Testis (tissue), 2 donors: ENCODE data around the gene CDON.

Experiments
- CTCF ChIP-seq, 3 experiments: fragments of 450-650 bp in 2 of 3; fragments of 200-600 bp in 1 of 3; sonication (generic) in 1 of 3; IDR thresholded peaks; one replicate each; pipeline ENCODE4 v1.5.1; 2016 to 2019; ENCODE audit warnings: antibody characterized with exemption in 3 of 3, mild to moderate bottlenecking in 2 of 3, moderate library complexity in 1 of 3
- POLR2A ChIP-seq: fragments of 450-650 bp; IDR thresholded peaks from one replicate; pipeline ENCODE4 v1.6.1; 2017; ENCODE audit warnings: antibody characterized with exemption, mild to moderate bottlenecking, moderate library complexity

- TF ChIP-seq POLR2A (no peak), CTCF (IDR thresholded peaks at IDR 0.05) (no peak)
Measured at GRCh38 chr11:125945011-125945796, 117.5 kb downstream of the CDON start.
